HUDEP-2 (cell line): ENCODE results near the gene MMP11.

ENCODE experiments used
- DNase-seq, 76 experiments: peaks; one replicate each; lab custom pipeline; 2025; ENCODE audit not compliant: unreplicated experiment in 76 of 76; lab: John Stamatoyannopoulos, UW

The MMP11 gene

GRCh38 chr22:23827351-23827995, 54.8 kb downstream of the MMP11 start:
- DNase-seq: no peak

- no peak for DNase-seq
These were observed 56.4 kb downstream of the MMP11 start for GRCh38 chr22:23828800-23829680.

- DNase-seq: no peak
These were observed 57.3 kb downstream of the MMP11 start for GRCh38 chr22:23829845-23830372.

GRCh38 chr22:23831261-23831660, 58.6 kb downstream of the MMP11 start:
- no peak for DNase-seq

GRCh38 chr22:23831781-23832180, 59.1 kb downstream of the MMP11 start:
- DNase-seq: no peak

- no peak for DNase-seq
These were observed 59.8 kb downstream of the MMP11 start for GRCh38 chr22:23832226-23833016.

GRCh38 chr22:23833017-23833751, 60.5 kb downstream of the MMP11 start:
- DNase-seq: no peak
